Lung (tissue), 12 donors: Measurements from ENCODE around the gene ARHGAP10. TPM values are rescaled to one million over a fixed set of nuclear protein-coding genes. Genes with fewer than 3 reads are reported as not detected.

ENCODE experiments used
- ATAC-seq: fragments of 200-7000 bp; cut with Tn5 transposase; one replicate; pipeline ENCODE4 v1.9.1; 2020; ENCODE audit warnings: moderate number of reproducible peaks; ENCODE audit not compliant: insufficient read depth, low FRiP score
- DNase-seq, 3 donors: peaks; one replicate each; pipeline ENCODE4 v3.0.0-alpha.2; 2013 to 2017
- H3K27ac ChIP-seq, 2 donors: one replicate each; pipeline ENCODE4 v1.5.1; 2013; ENCODE audit warnings: mild to moderate bottlenecking in 2 of 2, moderate library complexity in 2 of 2, control low read depth in 1 of 2, inconsistent platforms in 1 of 2, low read depth in 1 of 2, low read length in 1 of 2
- H3K27me3 ChIP-seq, 3 donors: one replicate each; pipeline ENCODE4 v1.5.1; 2013; ENCODE audit warnings: low read length in 2 of 3; ENCODE audit not compliant: control insufficient read depth in 3 of 3, insufficient read depth in 3 of 3
- H3K36me3 ChIP-seq, 4 donors: one replicate each; pipeline ENCODE4 v1.5.1; 2013; ENCODE audit warnings: low read length in 4 of 4, mild to moderate bottlenecking in 1 of 4, moderate library complexity in 1 of 4; ENCODE audit not compliant: control insufficient read depth in 4 of 4, insufficient read depth in 4 of 4
- H3K4me1 ChIP-seq, 5 donors: one replicate each; pipeline ENCODE4 v1.5.1; 2013; ENCODE audit warnings: low read length in 5 of 5, mild to moderate bottlenecking in 2 of 5, moderate library complexity in 1 of 5; ENCODE audit not compliant: control insufficient read depth in 5 of 5, insufficient read depth in 5 of 5
- H3K4me3 ChIP-seq: one replicate; pipeline ENCODE4 v1.5.1; 2013; ENCODE audit warnings: mild to moderate bottlenecking, control low read depth, moderate library complexity
- H3K9ac ChIP-seq, 2 donors: one replicate each; pipeline ENCODE4 v1.5.1; 2013; ENCODE audit warnings: low read length in 2 of 2, control low read depth in 1 of 2; ENCODE audit not compliant: insufficient read depth in 1 of 2
- H3K9me3 ChIP-seq, 4 donors: one replicate each; pipeline ENCODE4 v1.5.1; 2013; ENCODE audit warnings: low read length in 3 of 4, mild to moderate bottlenecking in 1 of 4, moderate library complexity in 1 of 4; ENCODE audit not compliant: control insufficient read depth in 4 of 4, insufficient read depth in 3 of 4
- WGBS, 2 donors: extraction: QIAGEN DNeasy Blood & Tissue Kit; methylation state at CpG; one replicate each; pipeline ENCODE4 v1.1.7; 2013; 5-methylcytosine and 5-hydroxymethylcytosine counted together
- polyA plus RNA-seq, 2 donors: library from polyadenylated mRNA; stranded (reverse); fragments of 200-250 nt; gene quantifications; one replicate each; pipeline ENCODE4 v1.2.1, GENCODE V29; 2013
- total RNA-seq, 2 donors: library from RNA; depleted of rRNA in 1 of 2; stranded (reverse); fragments of >200 nt in 1 of 2; gene quantifications; one replicate each; pipeline ENCODE4 v1.2.1, GENCODE V29; 2014 to 2021
- TF ChIP-seq, protein P1 (sequence below): IDR thresholded peaks from 2 replicates; pipeline ENCODE4 v1.5.1; 2012; ENCODE audit warnings: mild to moderate bottlenecking; ENCODE audit errors: control extremely low read depth, extremely low read depth
- donor health status: control.
- donor health status: control.
- donor health status: Bipolar disorder and iron deficiency.
- donor health status: healthy.
- donor health status: DM: yes; HTN: yes; CAD: no.

The ARHGAP10 gene
- total and polyA plus RNA-seq, 4 donors: 9.1 to 25.0 (median 17.5) TPM

DNA sequence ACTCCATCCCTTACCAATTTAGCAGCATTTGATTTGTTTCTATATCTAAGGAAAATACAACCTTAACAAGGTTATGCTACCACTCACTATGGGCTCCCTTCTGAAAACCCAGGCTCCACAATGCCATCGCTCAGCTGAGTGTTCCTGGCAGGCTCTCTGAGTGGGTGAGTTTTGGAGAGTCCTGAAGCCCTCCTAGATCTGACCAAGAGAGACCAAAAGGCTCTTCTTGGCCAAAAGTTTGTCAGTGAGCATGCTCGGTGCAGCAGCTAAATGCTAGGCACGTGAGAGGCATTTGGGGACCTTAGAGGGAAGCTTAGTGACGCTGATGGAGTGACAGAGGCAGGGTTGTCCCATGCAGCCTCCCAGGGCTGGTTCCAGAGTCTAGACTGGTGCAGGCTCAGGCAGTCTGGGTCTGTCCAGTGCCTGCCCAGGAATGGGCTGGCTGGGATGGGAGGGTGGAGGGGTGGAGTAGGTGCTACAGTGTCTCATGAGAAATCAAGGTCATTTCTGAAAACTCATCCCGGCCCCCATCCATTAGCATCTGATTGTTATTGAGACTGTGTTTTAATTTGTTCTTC lies 363.5 kb downstream of the ARHGAP10 start:
- Histone ChIP-seq H3K4me3 (no peak overlapping the region), H3K9me3 (no peaks in the 10 kb centered on the region), H3K27ac (no peak overlapping the region), H3K36me3 (peaks cover 0 to 4% (median 0%) of the 10 kb centered on the region in 4 donors), H3K4me1 (peaks cover 0 to 10% (median 0%) of the 10 kb centered on the region in 5 donors), H3K9ac (no peak overlapping the region), H3K27me3 (no peaks in the 10 kb centered on the region)
- no peak for ATAC-seq
- 98 to 99% methylated on average over 5 of the region's 5 CpGs for WGBS, 2 donors
- no peak for DNase-seq
- TF ChIP-seq, protein P1, sequence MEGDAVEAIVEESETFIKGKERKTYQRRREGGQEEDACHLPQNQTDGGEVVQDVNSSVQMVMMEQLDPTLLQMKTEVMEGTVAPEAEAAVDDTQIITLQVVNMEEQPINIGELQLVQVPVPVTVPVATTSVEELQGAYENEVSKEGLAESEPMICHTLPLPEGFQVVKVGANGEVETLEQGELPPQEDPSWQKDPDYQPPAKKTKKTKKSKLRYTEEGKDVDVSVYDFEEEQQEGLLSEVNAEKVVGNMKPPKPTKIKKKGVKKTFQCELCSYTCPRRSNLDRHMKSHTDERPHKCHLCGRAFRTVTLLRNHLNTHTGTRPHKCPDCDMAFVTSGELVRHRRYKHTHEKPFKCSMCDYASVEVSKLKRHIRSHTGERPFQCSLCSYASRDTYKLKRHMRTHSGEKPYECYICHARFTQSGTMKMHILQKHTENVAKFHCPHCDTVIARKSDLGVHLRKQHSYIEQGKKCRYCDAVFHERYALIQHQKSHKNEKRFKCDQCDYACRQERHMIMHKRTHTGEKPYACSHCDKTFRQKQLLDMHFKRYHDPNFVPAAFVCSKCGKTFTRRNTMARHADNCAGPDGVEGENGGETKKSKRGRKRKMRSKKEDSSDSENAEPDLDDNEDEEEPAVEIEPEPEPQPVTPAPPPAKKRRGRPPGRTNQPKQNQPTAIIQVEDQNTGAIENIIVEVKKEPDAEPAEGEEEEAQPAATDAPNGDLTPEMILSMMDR: no peak

DNA sequence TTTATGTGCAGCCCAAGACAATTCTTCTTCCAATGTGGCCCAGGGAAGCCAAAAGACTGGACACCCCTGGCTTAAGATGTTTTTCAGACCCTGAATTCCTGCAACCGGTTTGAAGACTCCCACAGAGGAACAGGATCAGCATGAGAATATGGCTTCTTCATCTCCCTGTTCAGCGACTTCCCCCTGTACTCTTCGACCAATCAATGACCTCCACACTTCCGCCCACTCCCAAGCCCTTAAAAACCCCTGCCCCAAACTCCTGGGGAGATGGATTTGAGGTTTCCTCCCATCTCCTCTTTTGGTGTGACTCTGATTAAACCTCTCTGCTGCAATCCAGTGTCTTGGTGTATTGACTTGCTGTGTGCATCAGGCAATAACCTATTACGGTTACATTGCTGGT lies 365.9 kb downstream of the ARHGAP10 start:
- no peak overlapping the region for H3K9ac ChIP-seq
- H3K9me3 ChIP-seq: no peaks in the 10 kb centered on the region
- no peak overlapping the region for H3K4me3 ChIP-seq
- DNase-seq (no peak), ATAC-seq (no peak)
- no peak overlapping the region for H3K27ac ChIP-seq
- WGBS, 2 donors: 94 to 95% methylated on average over 5 of the region's 5 CpGs
- no peaks in the 10 kb centered on the region for H3K27me3 ChIP-seq
- no peaks in the 10 kb centered on the region for H3K36me3 ChIP-seq
- peaks cover 0 to 7% (median under 1%) of the 10 kb centered on the region in 5 donors for H3K4me1 ChIP-seq
- TF ChIP-seq, protein P1: no peak

DNA sequence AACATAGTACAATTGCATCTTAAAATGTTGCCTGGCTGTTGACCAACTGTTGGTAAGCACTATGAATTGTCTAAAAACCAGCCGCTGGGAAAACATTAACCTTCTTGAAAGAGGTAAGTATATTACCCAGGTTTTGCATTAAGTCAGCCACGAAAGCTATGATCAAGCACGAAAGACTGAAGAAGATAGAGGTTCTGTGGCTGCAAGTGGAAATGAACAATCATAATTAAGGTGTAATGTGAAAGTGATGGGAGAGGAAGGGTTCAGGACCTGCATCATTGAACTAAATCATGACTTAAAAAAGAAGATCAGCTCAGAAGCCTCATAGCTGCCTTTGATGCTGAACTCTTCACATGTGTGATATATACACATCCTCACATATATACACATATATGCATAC lies 369.3 kb downstream of the ARHGAP10 start:
- TF ChIP-seq, protein P1: no peak
- H3K4me1 ChIP-seq: peaks cover 0 to 12% (median 7%) of the 10 kb centered on the region in 5 donors
- H3K27me3 ChIP-seq: no peaks in the 10 kb centered on the region
- ATAC-seq (no peak), DNase-seq (no peak)
- no peak overlapping the region for H3K4me3 ChIP-seq
- H3K9me3 ChIP-seq: no peaks in the 10 kb centered on the region
- no peak overlapping the region for H3K27ac ChIP-seq
- H3K36me3 ChIP-seq: peaks cover 0 to 2% (median 0%) of the 10 kb centered on the region in 4 donors
- WGBS, 2 donors: 57 to 97% methylated on average over 3 of the region's 3 CpGs
- H3K9ac ChIP-seq: no peak overlapping the region

DNA sequence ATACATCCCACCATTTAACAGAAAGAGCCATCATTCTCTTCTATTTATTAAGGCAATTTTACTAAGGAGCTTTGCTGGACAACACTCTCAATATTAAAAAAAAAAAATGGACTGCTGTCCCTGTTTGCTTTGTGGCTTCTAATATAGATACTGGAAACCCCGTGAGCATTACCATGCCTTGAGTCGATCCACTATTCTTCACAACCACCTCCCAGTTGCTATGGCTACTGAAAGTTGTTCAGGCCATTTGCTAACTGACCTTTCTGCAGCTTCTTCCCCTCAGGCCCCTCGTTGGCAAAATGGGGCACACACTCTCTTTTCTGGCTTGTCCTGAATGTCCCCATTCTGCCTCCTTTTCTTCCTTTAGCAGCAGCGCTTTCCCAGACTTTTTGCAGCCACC lies 369.9 kb downstream of the ARHGAP10 start:
- ATAC-seq: no peak
- 59 to 79% methylated on average over 4 of the region's 4 CpGs for WGBS, 2 donors
- no peak for DNase-seq

More for the DNA sequence above, 369.9 kb downstream of the ARHGAP10 start:
- Histone ChIP-seq H3K4me1 (peaks cover 0 to 12% (median 7%) of the 10 kb centered on the region in 5 donors), H3K4me3 (no peak overlapping the region), H3K27me3 (no peaks in the 10 kb centered on the region), H3K9me3 (peaks cover 0 to under 1% (median 0%) of the 10 kb centered on the region in 4 donors), H3K9ac (no peak overlapping the region), H3K36me3 (peaks cover 0 to 2% (median 0%) of the 10 kb centered on the region in 4 donors), H3K27ac (no peak overlapping the region)
- TF ChIP-seq, protein P1: no peak
